ENCODE data around the gene ADGRL2.
"Not testable (repeated sequence)": the region's sequence is repeated elsewhere in the genome, so short reads cannot be mapped to it uniquely, and the experiment has no call there.

Gene ADGRL2

DNA sequence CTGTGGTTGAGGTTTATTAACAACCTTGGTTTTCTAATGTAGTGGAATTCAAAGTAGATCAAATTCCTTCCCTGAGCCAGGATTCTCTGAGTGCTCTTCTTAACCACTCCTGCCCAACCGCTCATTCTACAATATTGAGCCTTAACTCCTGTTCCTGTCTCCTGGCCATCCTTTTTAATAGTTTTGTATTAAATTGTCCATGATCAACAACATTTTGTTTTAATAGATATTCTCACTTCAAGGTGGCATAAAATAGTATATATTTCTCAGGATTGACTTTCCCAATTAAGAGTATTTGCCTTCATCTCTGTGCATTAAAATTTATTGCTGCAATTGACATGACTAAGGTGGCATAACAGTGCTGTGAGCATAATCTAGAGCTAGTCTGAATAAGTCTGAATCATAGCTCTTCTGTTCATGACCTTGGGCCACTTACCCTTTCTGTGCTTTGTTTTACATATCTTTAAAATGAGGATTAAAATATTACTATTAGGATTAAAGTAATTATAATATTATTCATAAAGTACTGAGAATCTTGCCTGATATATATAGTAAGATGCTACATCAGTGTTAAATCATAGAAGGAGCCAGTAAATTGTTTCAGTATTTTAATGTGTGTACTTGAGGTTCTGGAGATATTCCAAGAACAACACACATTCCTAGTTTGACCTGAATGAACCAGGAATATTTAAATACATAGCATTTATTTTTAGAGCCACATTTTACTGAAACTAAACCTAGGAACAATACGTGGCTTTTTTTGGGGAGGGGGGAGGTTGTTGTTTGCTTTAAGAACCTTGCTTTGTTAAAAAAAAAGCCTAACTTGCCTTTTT, 76.4 kb downstream of the ADGRL2 start:
- H3K4me1 ChIP-seq (ENCODE audit: control insufficient read depth, insufficient read depth, low read length, unreplicated experiment): peaks cover 56% of the 10 kb centered on the region
- H3K27me3 ChIP-seq (ENCODE audit: insufficient read depth, low read length): no peaks in the 10 kb centered on the region
- H3K27ac ChIP-seq (ENCODE audit: low read depth, low read length): peak overlapping the region; percentile 47

DNA sequence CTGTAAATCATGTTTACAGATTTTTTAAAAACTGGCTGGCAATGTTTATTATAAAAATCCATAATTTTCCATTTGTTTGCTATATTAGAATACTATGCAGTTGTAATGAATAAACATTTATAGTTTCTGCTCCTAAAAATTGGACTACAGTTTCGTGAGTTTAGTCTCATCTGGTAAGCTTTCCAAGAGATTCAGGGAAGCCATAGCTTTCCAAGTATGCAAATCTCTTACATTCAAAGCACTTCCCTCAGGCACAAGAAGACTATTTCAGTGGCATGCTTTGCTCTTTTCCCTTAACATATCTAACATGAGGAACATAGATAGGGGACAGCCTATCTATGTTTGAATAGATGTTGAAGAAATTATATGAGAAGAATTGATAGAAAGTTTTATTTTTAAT, 77.2 kb downstream of the ADGRL2 start:
- Histone ChIP-seq H2AFZ (ENCODE audit: low read length, unreplicated experiment) (no peak overlapping the region), H3K4me3 (ENCODE audit: low read depth, low read length) (no peak overlapping the region), H3K27ac (ENCODE audit: low read depth, low read length) (0 out of 2 replicates have a peak overlapping the region, but pooled peaks have one; percentile 47), H3K36me3 (ENCODE audit: insufficient read depth, low read length) (no peaks in the 10 kb centered on the region), H3K79me2 (ENCODE audit: control insufficient read depth, insufficient read depth, low read length, unreplicated experiment) (peaks cover 54% of the 10 kb centered on the region), H3K27me3 (ENCODE audit: insufficient read depth, low read length) (no peaks in the 10 kb centered on the region), H3K4me1 (ENCODE audit: control insufficient read depth, insufficient read depth, low read length, unreplicated experiment) (peaks cover 54% of the 10 kb centered on the region)

More for the DNA sequence above, 76.4 kb downstream of the ADGRL2 start:
- H3K36me3 ChIP-seq (ENCODE audit: insufficient read depth, low read length): no peaks in the 10 kb centered on the region
- peaks cover 57% of the 10 kb centered on the region for H3K79me2 ChIP-seq (ENCODE audit: control insufficient read depth, insufficient read depth, low read length, unreplicated experiment)
- peak overlapping the region; percentile 65 for H3K4me3 ChIP-seq (ENCODE audit: low read depth, low read length)
- peak overlapping the region; percentile 15 for H2AFZ ChIP-seq (ENCODE audit: low read length, unreplicated experiment)

DNA sequence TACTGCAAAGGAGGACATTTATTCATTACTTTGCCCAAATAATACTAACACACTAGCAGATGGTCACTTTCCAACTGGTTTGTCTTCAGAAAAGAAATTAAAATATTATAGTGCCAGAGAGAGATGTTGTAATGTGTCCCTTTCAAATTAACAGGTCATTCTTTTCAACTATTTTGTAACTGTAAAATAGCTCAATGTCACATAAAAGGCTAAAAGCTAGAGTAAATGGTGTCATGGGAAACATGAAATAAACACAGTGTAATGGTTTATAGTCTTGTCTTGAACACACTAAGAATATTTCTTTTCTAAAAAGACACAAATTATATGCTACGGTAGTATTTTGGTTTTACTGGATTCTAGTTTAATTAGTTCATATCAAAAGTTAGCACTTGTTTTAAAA, 77.8 kb downstream of the ADGRL2 start:
- no peak overlapping the region for H3K27ac ChIP-seq (ENCODE audit: low read depth, low read length)
- no peak overlapping the region for H2AFZ ChIP-seq (ENCODE audit: low read length, unreplicated experiment)
- no peak overlapping the region for H3K4me3 ChIP-seq (ENCODE audit: low read depth, low read length)
- H3K36me3 ChIP-seq (ENCODE audit: insufficient read depth, low read length): no peaks in the 10 kb centered on the region
- no peaks in the 10 kb centered on the region for H3K27me3 ChIP-seq (ENCODE audit: insufficient read depth, low read length)
- peaks cover 48% of the 10 kb centered on the region for H3K4me1 ChIP-seq (ENCODE audit: control insufficient read depth, insufficient read depth, low read length, unreplicated experiment)
- peaks cover 49% of the 10 kb centered on the region for H3K79me2 ChIP-seq (ENCODE audit: control insufficient read depth, insufficient read depth, low read length, unreplicated experiment)

DNA sequence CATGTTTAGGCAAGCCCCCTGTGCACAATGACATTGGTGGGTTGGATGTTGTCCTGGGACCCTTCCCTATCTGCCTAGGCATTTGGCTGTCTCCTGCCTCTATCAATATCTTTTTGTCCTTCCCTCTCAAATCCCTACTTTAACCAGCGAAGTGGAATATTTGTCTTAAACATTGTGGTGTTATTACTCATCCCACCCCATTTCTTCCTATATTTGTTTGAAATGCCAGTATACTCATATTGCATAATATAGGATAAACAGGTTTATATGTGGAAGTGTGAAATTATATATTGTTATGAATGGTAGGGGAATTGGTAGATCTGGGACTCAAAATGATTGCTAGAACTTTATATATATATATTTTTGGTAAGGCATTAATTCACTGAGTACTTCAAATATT, 80.0 kb downstream of the ADGRL2 start:
- Histone ChIP-seq H3K27me3 (ENCODE audit: insufficient read depth, low read length) (no peaks in the 10 kb centered on the region), H3K4me3 (ENCODE audit: low read depth, low read length) (no peak overlapping the region), H3K4me1 (ENCODE audit: control insufficient read depth, insufficient read depth, low read length, unreplicated experiment) (peaks cover 37% of the 10 kb centered on the region), H3K79me2 (ENCODE audit: control insufficient read depth, insufficient read depth, low read length, unreplicated experiment) (peaks cover 52% of the 10 kb centered on the region), H2AFZ (ENCODE audit: low read length, unreplicated experiment) (no peak overlapping the region), H3K27ac (ENCODE audit: low read depth, low read length) (no peak overlapping the region), H3K36me3 (ENCODE audit: insufficient read depth, low read length) (no peaks in the 10 kb centered on the region)

DNA sequence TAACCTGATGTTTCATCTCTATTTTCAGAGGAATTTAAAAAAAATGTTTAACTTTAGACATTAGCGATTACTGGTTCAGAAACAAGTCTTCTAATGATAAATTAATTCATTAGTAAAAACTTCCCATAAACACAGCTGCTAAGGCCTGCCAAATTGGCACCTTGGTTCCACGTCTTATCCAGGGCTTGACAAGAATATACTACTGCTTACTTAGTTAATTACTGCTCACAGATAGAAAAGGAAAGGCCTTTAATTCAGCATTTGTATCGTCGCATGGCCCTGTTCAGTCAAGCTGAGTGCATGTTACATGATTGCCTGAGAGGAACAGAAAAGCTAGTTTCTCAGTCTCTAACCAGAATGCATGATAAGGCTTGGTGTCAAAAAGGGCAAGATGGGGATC, 84.6 kb downstream of the ADGRL2 start:
- Histone ChIP-seq H2AFZ (ENCODE audit: low read length, unreplicated experiment) (no peak overlapping the region), H3K4me3 (ENCODE audit: low read depth, low read length) (no peak overlapping the region), H3K79me2 (ENCODE audit: control insufficient read depth, insufficient read depth, low read length, unreplicated experiment) (peaks cover 28% of the 10 kb centered on the region), H3K27me3 (ENCODE audit: insufficient read depth, low read length) (no peaks in the 10 kb centered on the region), H3K27ac (ENCODE audit: low read depth, low read length) (no peak overlapping the region), H3K36me3 (ENCODE audit: insufficient read depth, low read length) (no peaks in the 10 kb centered on the region), H3K4me1 (ENCODE audit: control insufficient read depth, insufficient read depth, low read length, unreplicated experiment) (peaks cover 20% of the 10 kb centered on the region)

DNA sequence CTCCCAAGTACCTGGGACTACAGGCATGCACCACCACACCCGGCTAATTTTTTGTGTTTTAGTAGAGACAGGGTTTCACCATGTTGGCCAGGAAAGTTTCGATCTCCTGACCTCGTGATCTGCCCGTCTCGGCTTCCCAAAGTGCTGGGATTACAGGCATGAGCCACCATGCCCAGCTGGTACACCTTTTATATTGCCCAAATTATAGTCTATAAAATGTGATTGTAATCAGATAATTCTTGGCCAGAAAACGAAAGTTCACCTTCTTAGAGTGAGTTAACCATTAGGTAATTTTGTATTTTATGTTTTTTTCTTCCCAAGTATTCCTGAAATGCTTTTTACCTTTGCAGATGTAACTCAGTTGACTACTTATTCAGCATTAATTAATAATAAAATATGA, 85.6 kb downstream of the ADGRL2 start:
- H3K4me3 ChIP-seq (ENCODE audit: low read depth, low read length): not testable (repeated sequence)
- H3K79me2 ChIP-seq (ENCODE audit: control insufficient read depth, insufficient read depth, low read length, unreplicated experiment): peaks cover 22% of the 10 kb centered on the region

DNA sequence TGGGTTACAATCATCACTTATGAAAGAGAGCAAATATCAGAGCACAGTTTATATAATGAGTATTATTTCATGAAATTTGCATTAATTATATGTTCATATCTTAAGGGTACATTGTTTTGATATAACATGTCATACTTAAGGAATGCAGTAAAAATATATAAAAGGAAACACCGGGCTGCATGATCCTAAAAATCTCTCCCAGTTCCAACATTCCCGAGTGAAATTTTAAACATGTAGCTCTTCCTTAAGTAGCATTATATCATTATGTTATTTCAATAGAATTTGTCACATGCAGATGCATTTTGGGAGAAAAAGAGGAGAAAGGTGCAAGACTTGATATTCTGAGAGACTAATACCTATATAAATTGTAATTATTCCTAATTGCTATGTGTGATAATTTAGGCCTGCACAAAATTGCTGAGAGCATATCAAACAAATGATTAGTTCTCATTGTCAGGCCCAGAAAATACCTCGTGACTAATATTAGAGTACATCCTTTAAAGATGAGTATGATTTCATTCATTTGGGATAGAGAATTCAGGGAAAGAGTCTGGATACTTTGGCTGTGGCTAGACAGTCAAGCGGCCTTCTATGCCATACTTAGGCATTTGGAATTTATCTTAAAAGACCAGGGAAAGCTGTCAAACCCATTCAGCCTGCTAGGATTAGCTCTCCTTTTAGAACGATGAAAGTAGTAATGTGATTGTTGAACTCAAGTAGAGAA, 86.8 kb downstream of the ADGRL2 start:
- Histone ChIP-seq H3K4me3 (ENCODE audit: low read depth, low read length) (no peak overlapping the region), H3K79me2 (ENCODE audit: control insufficient read depth, insufficient read depth, low read length, unreplicated experiment) (peaks cover 17% of the 10 kb centered on the region), H3K36me3 (ENCODE audit: insufficient read depth, low read length) (no peaks in the 10 kb centered on the region; the same call in 1 of the 2 replicates), H3K27ac (ENCODE audit: low read depth, low read length) (peak overlapping the region; percentile 35; the same call in 1 of the 2 replicates), H3K27me3 (ENCODE audit: insufficient read depth, low read length) (no peaks in the 10 kb centered on the region), H2AFZ (ENCODE audit: low read length, unreplicated experiment) (no peak overlapping the region), H3K4me1 (ENCODE audit: control insufficient read depth, insufficient read depth, low read length, unreplicated experiment) (peaks cover 15% of the 10 kb centered on the region)

More for the DNA sequence above, 85.6 kb downstream of the ADGRL2 start:
- not testable (repeated sequence) for H3K27ac ChIP-seq (ENCODE audit: low read depth, low read length); H2AFZ ChIP-seq (ENCODE audit: low read length, unreplicated experiment); H3K36me3 ChIP-seq (ENCODE audit: insufficient read depth, low read length); H3K27me3 ChIP-seq (ENCODE audit: insufficient read depth, low read length)
- H3K4me1 ChIP-seq (ENCODE audit: control insufficient read depth, insufficient read depth, low read length, unreplicated experiment): peaks cover 15% of the 10 kb centered on the region

DNA sequence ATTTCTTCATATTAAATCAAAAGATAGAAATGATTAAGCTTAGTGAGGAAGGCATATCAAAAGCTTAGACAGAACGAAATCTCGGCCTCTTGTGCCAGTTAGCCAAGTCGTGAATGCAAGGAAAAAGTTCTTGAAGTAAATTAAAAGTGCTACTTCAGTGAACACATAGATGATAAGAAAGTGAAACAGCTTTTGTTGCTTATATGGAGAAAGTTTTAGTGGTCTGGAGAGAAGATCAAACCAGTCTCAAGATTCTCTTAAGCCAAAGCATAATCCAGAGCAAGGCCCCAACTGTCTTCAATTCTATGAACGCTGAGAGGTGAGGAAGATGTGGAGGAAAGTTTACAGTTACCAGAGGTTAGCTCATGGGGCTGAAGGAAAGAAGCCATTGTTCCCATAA, 88.4 kb downstream of the ADGRL2 start:
- H3K27me3 ChIP-seq (ENCODE audit: insufficient read depth, low read length): no peaks in the 10 kb centered on the region
- no peak overlapping the region for H3K27ac ChIP-seq (ENCODE audit: low read depth, low read length)
- no peak overlapping the region for H3K4me3 ChIP-seq (ENCODE audit: low read depth, low read length)
- no peak overlapping the region for H2AFZ ChIP-seq (ENCODE audit: low read length, unreplicated experiment)
- H3K79me2 ChIP-seq (ENCODE audit: control insufficient read depth, insufficient read depth, low read length, unreplicated experiment): peaks cover 22% of the 10 kb centered on the region
- H3K4me1 ChIP-seq (ENCODE audit: control insufficient read depth, insufficient read depth, low read length, unreplicated experiment): peaks cover 24% of the 10 kb centered on the region
- no peaks in the 10 kb centered on the region; the same call in 1 of the 2 replicates for H3K36me3 ChIP-seq (ENCODE audit: insufficient read depth, low read length)

DNA sequence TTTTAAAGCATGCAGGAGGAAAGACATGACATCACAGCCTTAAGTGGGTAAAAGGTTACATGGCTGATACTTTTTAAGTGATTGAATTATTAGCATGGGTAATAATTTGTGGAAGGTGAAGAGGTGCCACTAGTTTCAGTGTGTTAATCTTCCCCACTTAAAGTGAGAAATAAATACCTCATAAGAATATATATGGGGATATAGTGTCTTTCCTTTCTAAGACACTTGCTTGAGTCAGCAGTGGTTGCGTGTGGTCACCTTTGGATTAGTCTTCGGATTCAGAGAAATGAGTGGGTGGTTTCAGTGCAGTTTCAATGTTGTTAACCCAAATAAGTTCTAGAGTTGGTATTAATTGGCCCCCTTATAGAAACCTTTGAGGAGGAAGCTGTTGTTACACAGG, 94.1 kb downstream of the ADGRL2 start:
- peaks cover 24% of the 10 kb centered on the region for H3K79me2 ChIP-seq (ENCODE audit: control insufficient read depth, insufficient read depth, low read length, unreplicated experiment)
- H3K4me3 ChIP-seq (ENCODE audit: low read depth, low read length): no peak overlapping the region
- H3K27ac ChIP-seq (ENCODE audit: low read depth, low read length): no peak overlapping the region
- H3K27me3 ChIP-seq (ENCODE audit: insufficient read depth, low read length): no peaks in the 10 kb centered on the region
- peaks cover 18% of the 10 kb centered on the region for H3K4me1 ChIP-seq (ENCODE audit: control insufficient read depth, insufficient read depth, low read length, unreplicated experiment)
- H3K36me3 ChIP-seq (ENCODE audit: insufficient read depth, low read length): no peaks in the 10 kb centered on the region; the same call in 1 of the 2 replicates
- no peak overlapping the region for H2AFZ ChIP-seq (ENCODE audit: low read length, unreplicated experiment)

DNA sequence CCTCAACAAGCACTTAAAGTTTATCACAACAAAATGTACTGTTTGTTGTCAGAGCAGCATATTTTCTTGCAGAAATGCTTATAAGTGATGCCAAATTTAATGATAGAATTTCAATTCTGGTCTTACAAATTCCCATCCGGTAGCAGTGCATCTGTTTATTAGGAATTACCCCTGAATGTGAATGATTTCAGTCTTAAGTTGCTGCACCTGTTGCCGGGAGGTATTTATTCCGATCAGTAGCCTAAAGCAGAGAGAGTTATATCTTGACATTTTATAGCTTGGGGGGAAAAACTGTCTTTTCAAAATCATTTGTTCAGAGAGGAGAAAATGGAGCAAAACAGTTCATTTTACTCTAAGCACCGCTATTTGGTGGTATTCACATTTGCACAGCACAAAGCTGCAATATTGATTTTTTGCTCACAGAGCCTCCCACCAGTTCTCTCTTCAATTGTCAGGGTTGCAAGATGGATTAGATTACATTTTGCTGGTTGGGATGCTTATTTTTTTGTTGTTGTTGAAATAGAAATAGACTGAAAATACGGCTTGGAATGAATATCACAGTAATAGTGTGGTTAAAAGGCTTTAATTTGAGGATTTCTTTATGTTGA, 98.6 kb downstream of the ADGRL2 start:
- H3K27ac ChIP-seq (ENCODE audit: low read depth, low read length): no peak overlapping the region
- no peak overlapping the region for H2AFZ ChIP-seq (ENCODE audit: low read length, unreplicated experiment)
- H3K79me2 ChIP-seq (ENCODE audit: control insufficient read depth, insufficient read depth, low read length, unreplicated experiment): peaks cover 11% of the 10 kb centered on the region

More for the DNA sequence above, 98.6 kb downstream of the ADGRL2 start:
- Histone ChIP-seq H3K27me3 (ENCODE audit: insufficient read depth, low read length) (no peaks in the 10 kb centered on the region), H3K36me3 (ENCODE audit: insufficient read depth, low read length) (no peaks in the 10 kb centered on the region), H3K4me1 (ENCODE audit: control insufficient read depth, insufficient read depth, low read length, unreplicated experiment) (peaks cover 11% of the 10 kb centered on the region), H3K4me3 (ENCODE audit: low read depth, low read length) (no peak overlapping the region)

All from ACC112 (cell line).